NCI-H510A (cell line): Measurements from ENCODE around the gene DNAH9.
"Not testable (repeated sequence)": the region's sequence is repeated elsewhere in the genome, so short reads cannot be mapped to it uniquely, and the experiment has no call there.

Experiments used
- DNase-seq: peaks from one replicate; lab custom pipeline; 2025; lab: John Stamatoyannopoulos, UW

Gene DNAH9

DNA sequence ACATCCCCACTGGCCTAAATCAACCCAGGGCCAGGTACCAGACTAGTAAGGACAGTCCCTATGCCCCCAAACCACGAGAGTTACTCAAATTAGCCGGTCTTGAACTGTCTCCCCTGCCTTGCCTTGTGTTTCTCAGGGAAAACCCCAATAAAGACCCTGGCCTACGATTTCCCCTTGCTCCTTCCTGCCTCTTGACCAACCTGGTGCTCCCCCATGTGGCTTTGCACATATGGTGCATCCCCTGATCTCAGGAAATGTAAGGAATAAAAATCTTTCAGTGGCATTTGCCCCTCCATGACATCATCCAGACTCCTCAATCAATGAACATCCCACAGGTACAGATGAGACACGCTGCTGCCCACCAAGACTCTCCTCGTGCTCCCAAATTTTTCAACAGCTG is 311.1 kb downstream of the DNAH9 start:
- DNase-seq, result no peak

- DNase-seq, result no peak
These were observed 317.8 kb downstream of the DNAH9 start for GRCh38 chr17:11916091-11916490.

DNA sequence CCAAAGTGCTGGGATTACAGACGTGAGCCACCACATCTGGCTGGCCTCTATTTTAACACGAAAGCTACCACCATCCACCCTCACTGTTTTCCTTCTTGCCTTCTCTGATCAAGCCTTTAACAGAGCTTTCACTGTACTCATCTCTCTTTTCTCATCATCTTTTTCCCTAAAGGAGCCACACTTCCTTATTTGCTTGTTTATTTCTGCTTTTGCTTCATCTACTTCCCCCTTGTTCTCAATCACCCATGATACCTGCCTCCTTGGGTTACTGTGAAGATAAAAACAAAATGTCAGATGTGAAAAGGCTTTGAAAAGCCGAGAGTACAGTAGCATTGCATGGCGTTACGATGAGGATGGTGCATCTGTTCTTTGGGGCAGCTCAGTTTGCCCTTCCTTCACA is 319.1 kb downstream of the DNAH9 start:
- DNase-seq, result no peak

DNA sequence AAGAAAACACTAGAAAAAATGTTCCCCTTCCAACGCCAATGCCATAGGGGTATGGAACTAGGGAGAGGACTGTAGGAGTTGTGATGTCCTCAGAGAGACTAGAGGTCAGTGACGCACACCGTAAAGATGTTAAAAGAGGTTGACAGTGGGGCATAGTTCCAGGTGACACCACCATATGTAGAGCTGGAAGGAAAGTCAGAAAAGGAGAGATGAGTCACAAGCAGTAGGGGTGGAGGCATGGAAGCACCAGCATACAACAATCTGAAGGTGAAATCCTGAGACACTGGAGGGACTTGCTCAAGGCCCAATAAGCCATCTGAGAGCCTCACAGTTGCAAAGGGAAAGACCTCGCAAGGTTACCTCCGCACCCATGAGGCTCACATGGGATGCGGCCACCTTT is 323.0 kb downstream of the DNAH9 start:
- DNase-seq, result no peak

DNA sequence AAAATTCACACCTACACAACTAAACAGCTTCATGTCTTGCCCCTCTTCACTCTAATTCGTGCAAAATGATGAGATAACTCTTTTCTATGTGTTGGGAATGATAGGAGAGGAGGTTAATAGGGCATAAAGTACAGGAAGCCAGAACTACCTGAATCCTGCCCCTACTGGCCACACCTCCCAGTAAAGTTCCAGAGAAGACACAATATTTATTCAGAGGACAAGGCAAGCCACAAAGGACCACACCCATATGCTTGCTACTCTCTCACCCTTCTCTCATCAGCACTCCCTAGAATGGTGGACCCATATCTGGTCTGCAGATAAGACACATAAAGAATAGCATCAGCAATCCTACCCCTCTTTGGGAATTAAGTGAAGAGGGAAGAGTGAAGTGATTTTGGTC is 324.4 kb downstream of the DNAH9 start:
- DNase-seq, result no peak

DNA sequence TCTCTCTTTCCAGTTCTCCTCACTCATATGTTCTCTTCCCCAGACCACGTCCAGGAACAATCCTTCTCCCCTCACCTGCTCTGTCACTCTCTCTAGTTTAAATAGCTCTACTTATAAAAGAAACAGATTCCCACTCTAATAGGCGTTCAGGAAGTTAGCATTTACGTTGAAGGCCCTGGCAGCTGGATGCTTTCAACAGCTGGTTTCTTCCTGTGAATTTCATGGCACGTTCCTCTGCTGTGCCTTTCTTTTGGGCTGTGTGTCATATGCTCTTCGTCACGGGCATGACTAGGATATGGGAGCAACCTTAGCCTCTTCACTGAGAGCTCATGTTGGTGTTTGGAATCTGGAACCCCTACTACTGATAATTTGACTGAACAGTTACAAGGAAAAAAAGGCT is 325.8 kb downstream of the DNAH9 start:
- DNase-seq, result no peak

DNA sequence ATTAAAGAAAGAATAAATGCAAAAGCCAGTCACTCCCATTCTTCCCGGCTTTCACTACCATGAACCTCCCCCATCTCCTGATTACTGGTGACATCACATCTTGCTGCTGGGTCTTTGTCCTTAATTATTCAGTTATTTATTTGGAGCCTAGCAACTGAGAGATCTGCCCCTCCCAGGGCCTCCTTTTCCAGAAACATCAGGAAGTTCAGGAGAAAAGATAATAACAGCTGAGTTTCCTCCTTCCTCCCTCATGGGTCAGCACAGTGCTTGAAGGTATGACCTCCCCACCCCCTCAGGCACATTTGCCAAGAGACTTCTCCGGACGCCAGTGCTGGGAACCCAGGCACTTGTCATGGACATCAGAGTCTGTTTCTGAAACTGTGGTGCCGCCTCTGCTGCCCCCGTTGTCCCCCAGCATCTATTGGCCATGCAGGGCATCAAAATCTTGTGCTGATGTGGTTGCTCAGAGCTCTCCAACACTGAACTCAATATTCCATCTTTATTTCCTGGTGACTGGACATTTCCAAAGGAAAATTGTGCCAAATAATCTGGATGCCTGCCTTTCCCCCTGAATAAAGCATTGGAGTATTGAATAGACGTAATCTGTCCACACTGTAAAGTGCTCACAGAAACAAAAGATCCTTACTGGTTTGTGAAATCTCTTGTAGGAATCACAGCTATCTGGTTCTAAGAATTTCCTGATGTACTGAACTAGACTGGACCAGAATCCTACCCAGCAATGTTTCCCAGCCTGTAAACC is 327.2 kb downstream of the DNAH9 start:
- no peak for DNase-seq

DNA sequence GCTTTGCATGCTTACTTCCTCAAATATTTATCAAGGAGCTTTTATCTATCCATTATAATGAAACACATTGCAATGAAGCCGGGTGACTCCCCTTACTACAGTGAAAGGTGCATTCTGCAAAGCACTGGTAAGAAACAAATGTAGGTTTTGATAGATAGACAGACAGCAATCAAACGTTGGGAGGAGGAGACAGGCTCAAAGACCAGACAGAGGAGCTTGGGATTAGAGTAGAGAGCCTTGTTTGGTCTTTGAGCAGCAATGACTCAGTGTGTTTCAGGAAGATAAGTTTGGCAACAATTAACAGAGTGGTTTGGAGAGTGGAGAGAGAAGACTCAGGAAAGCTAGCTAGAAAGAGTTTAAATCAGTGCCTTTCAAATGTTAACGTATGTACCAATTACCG is 330.2 kb downstream of the DNAH9 start:
- DNase-seq, result no peak

- no peak for DNase-seq
These were observed 334.1 kb downstream of the DNAH9 start for GRCh38 chr17:11932337-11932898.

DNA sequence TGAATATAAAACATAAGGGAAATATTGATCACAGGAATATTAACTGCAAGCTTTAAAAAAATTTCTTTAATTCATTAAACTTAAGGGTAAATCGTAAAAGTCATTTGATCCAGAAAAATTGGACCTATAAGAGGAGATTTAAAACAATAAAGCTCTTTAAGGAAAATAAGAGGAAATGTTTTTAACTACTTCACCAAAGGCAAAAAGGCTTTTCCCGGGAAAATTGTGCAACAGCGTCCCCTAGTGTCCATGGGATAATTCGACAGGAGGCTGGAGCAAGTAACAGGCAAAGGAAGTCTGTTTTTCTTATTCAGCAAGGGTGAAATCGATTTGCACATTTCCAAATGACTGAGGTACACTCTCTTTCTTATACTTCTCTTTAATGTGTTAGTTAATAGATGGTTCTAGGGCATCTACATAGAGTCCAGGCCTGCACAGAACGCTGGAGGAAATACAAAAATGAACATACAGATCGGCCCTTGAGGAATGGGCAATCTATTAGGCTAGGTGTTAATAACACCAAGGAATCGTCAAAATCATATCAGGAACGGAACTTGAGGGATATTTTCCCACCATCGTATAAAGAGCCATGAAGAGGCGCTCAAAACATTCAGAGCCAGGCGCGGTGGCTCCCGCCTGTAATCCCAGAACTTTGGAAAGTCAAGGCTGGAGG is 337.6 kb downstream of the DNAH9 start:
- DNase-seq, result no peak

GRCh38 chr17:11940904-11941303 is 342.6 kb downstream of the DNAH9 start:
- DNase-seq, result no peak

DNA sequence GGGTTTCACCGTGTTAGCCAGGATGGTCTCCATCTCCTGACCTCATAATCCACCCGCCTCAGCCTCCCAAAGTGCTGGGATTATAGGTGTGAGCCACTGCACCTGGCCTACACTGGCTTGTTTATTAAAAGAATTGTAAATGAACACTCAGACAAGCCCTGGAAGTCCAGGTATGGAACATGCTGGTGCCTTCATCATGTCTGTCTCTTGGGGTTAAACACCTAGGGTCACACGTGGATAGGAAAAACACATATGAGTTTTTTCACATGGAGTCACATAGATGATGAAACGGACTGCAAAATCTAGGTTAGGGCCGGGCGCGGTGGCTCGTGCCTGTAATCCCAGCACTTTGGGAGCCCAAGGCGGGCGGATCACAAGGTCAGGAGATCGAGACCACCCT is 344.8 kb downstream of the DNAH9 start:
- not testable (repeated sequence) for DNase-seq

GRCh38 chr17:11943759-11944347 is 345.6 kb downstream of the DNAH9 start:
- no peak for DNase-seq

GRCh38 chr17:11944587-11944986 is 346.3 kb downstream of the DNAH9 start:
- DNase-seq, result no peak

- DNase-seq, result no peak
These were observed 350.5 kb downstream of the DNAH9 start for GRCh38 chr17:11948789-11949188.

- DNase-seq, result not testable (repeated sequence)
These were observed 351.3 kb downstream of the DNAH9 start for GRCh38 chr17:11949571-11949970.

GRCh38 chr17:11950771-11951519 is 352.7 kb downstream of the DNAH9 start:
- no peak for DNase-seq

DNA sequence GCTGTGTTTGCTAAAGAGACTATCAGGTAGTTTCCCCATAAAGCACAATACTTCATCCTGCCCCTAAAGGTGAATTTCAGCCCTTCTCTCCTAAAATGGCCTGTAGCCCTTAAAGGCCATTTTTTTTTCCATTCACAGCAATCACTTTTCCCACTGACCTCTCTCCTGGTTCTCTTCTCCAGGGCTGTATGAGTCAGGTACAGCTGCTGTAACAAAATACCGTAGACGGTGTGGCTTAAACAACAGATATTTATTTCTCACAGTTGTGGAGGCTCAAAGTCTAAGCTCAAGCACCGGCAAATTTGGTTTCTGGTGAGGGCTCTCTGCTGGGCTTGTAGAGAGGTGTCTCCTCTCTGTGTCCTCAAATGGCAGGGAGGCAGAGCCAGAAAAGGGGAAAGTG is 354.3 kb downstream of the DNAH9 start:
- DNase-seq, result no peak

- DNase-seq, result no peak
These were observed 355.7 kb downstream of the DNAH9 start for GRCh38 chr17:11953924-11954323.

DNA sequence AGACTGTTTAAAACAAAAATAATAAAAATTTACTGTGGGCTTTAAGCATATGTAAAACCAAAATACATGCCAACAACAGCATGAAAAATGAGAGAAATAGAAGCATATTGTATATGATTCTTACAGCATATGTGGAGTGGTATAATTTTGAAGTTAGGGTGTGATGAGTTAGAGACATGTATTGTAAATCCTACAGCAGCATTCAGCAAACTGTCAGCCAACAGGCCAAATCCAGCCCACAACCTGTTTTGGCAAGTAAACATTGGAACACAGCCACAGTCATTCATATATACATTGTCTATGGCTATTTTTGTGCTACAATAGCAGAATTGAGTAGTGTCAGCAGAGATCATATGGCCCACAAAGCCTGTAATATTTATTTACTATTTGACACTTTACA is 356.7 kb downstream of the DNAH9 start:
- no peak for DNase-seq

DNA sequence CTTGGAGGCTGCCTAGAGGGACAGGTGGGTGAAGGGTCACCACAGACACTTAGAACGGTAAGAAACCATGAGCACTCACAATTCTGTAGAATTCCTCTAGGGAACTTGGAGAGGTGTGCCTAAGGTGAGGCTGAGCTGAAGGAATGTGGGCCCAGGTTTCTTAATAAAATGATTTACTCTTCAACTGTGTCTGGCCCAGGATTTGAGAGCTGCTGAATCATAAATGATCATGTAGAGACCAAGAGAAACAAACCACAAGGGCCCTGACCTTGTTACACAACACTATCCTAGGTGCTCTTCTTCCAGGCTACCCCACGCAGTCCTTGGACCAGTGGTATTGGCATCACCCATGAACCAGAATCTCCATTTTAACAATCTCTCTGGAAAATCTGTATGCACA is 371.3 kb downstream of the DNAH9 start:
- no peak for DNase-seq

- DNase-seq, result not testable (repeated sequence)
These were observed 374.5 kb downstream of the DNAH9 start for GRCh38 chr17:11972741-11973140.
